Measurements from ENCODE around the gene SDCBP2.

SDCBP2 gene, protein sequence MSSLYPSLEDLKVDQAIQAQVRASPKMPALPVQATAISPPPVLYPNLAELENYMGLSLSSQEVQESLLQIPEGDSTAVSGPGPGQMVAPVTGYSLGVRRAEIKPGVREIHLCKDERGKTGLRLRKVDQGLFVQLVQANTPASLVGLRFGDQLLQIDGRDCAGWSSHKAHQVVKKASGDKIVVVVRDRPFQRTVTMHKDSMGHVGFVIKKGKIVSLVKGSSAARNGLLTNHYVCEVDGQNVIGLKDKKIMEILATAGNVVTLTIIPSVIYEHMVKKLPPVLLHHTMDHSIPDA

DNA sequence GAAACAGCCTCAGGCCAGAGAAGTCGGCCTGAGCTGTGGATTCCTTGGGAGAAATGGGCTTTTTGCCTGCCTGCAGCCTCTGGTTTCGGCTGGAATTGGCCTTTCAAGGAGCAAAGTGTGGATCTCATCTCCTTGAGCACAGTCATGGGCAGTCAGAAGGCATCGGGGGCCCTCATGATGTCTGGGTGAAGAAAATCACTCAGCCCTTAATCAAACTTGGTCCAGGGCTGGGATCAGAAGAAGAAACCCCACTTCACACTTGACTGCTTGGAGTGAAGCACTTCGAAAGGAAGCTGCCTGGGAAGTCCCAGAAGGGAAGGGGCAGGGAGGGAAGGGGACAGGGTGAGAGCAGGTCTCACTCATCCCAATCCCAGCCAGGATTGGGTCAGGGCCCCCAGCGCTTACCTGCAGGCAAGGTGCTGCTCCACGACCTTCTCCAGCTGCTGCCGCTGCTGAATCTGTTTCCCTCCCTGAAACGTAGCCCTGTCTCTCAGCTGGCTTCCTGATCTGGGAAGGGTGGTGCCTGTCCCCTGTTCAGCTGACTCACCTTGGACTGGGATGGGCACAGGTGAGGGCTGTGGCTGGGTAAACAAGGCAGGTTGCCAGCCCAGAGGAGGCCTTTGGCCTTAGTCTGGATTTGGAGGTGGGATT lies at the start of gene SDCBP2:
TSS of gene SDCBP2 (minus strand) at position 460 of the 651 bp plus-strand sequence. CDS start 8,723 bp downstream, outside the sequence.
- TF ChIP-seq, protein P1, sequence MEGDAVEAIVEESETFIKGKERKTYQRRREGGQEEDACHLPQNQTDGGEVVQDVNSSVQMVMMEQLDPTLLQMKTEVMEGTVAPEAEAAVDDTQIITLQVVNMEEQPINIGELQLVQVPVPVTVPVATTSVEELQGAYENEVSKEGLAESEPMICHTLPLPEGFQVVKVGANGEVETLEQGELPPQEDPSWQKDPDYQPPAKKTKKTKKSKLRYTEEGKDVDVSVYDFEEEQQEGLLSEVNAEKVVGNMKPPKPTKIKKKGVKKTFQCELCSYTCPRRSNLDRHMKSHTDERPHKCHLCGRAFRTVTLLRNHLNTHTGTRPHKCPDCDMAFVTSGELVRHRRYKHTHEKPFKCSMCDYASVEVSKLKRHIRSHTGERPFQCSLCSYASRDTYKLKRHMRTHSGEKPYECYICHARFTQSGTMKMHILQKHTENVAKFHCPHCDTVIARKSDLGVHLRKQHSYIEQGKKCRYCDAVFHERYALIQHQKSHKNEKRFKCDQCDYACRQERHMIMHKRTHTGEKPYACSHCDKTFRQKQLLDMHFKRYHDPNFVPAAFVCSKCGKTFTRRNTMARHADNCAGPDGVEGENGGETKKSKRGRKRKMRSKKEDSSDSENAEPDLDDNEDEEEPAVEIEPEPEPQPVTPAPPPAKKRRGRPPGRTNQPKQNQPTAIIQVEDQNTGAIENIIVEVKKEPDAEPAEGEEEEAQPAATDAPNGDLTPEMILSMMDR (IDR thresholded peaks at IDR 0.05; ENCODE audit: low read depth, low read length, missing control alignments): no peak
- H3K4me3 ChIP-seq (ENCODE audit: low read depth, low read length): no peak within 1 kb of the TSS
- no peak for DNase-seq (ENCODE audit: low read depth)

DNA sequence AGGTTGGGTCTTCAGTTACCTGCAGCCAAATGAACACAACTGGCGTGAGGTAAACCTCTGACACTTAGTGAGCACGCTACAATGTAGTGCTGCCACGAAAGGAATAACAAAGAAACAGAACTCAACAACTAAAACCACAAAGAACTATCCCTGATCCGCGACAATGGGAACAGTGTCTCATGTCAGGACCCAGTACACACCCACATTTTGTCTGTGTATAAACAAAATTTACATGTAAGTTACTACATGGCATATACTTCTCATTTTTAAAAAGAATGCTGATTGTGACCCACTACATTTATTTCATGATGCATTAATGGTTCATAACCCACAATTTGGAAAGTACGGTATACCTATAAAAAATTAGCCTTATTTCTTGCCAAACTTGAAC lies 49.8 kb upstream of the SDCBP2 start:
- H3K4me3 ChIP-seq (ENCODE audit: low read depth, low read length): no peak overlapping the region
- no peak for DNase-seq (ENCODE audit: low read depth)
- TF ChIP-seq, protein P1 (IDR thresholded peaks at IDR 0.05; ENCODE audit: low read depth, low read length, missing control alignments): no peak

DNA sequence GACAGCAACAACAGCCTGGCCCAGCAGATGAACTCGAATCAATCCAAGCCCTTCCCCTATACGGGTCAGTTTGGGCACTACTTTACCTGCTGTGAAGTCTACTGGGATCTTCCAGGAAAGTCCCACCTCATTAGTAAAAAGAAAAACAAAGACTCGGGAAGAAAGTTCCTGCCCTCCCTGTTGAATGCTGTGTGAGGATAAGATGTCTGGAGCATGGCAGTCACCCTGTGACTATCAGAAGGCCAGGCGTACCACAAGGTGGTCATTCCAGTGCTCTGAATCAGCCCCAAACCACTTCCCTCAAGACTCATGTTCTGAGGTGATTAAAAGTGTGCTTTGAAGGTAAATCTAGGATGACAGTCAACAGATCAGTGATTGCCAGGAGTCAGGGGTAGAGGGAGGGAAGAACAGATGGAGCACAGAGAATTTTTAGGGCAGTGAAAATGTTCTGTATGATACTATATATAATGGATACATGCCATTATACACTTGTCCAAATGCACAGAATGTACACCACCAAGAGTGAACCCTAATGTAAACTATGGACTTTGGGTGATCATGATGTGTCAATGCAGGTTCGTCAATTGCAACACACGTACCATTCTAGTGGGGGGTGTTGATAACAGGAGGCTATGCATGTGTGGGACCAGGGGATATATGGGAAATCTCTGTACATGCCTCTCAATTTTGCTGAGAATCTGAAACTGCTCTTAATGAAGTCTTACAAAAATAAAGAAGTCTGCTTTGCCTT lies 49.2 kb upstream of the SDCBP2 start:
- no peak for DNase-seq (ENCODE audit: low read depth)
- no peak overlapping the region for H3K4me3 ChIP-seq (ENCODE audit: low read depth, low read length)
- TF ChIP-seq, protein P1 (IDR thresholded peaks at IDR 0.05; ENCODE audit: low read depth, low read length, missing control alignments): no peak

DNA sequence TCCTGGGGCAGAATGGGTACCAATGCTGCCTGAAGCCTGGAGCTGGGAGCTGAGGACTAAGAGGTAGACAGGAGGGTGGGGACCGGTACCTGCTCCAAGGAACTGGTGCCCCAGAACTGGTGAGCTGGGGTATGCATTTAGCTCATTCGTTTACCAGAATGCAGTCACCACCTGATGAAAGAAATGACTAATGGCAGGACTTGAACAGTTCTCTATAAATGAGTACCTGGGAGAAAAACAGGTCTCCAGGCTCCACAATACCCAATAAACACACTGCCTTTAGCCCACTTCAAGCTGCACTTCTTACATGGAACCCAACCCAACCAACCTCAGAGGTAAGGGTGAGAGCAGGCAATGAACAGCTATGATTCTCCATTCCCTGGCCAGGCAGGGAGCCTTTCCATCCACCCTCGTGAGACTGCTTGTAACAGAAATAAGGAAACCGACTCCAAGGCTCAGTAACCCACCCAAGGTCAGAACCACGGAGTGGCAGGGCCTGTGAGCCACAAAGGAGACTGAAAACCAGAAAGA lies 48.5 kb upstream of the SDCBP2 start:
- no peak for DNase-seq (ENCODE audit: low read depth)
- H3K4me3 ChIP-seq (ENCODE audit: low read depth, low read length): no peak overlapping the region
- TF ChIP-seq, protein P1 (IDR thresholded peaks at IDR 0.05; ENCODE audit: low read depth, low read length, missing control alignments): no peak

DNA sequence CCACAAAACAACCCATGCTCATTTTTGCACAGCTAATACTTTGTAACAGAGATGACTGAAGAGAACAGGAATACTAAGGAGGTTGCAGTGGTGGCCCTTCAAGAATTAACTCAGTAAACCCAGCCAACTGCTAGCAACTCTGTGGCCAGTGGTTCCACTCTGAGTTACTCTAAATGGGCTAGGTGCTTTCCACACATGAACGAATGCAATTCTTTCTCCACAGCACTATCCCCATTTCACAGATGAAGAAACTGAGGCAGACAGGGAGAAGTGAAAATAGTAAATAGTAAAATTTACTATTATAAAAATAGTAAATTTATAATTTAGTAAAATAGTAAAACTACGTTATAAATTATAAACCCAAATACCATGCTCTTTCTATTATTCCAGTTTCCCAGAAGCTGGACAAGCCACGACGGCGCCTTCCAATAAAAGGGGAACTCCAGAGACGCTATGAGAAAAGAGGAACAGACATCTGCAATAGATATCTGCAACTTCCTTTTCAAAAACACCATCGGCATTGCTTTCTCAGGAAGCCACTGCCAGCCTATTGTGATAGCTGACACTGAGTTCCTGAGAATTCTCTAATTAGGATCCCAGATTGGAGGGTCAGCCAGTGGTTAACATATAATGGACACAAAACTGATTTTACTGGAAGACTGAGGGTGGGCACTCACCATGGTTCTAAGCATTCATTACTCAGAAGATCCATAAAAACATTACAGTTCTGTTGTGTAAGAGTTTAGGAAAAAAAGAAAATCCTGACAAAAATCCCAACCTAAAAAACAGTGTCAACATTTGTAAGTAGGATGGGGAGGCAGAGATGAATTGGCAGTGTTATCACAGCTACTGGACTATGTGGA lies 47.7 kb upstream of the SDCBP2 start:
- TF ChIP-seq, protein P1 (IDR thresholded peaks at IDR 0.05; ENCODE audit: low read depth, low read length, missing control alignments): no peak
- H3K4me3 ChIP-seq (ENCODE audit: low read depth, low read length): no peak overlapping the region; the same call in 1 of the 2 replicates
- DNase-seq (ENCODE audit: low read depth): no peak

DNA sequence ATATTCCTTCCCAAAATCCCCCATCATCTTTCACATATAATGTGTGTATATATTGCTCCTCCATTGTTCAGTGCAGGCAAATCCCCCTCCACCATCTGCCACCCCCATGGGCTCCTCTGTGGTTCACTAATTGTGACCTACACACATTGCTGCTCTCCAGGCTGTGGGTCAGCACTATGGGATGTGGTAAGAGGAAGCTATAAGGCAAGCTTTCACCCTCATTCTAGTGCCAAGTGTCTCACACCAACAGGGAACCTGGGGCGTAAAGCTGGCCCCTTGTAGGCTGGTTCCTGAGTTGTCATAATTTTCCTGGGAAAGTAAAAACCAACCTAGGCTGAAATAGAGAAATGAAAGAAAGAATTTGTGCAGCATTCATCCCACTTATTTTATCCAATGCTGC lies 47.1 kb upstream of the SDCBP2 start:
- TF ChIP-seq, protein P1 (IDR thresholded peaks at IDR 0.05; ENCODE audit: low read depth, low read length, missing control alignments): no peak
- no peak for DNase-seq (ENCODE audit: low read depth)
- H3K4me3 ChIP-seq (ENCODE audit: low read depth, low read length): no peak overlapping the region
